Colon (tissue), 2 donors: ENCODE data around the gene RPS14.
"Not testable (repeated sequence)": the region's sequence is repeated elsewhere in the genome, so short reads cannot be mapped to it uniquely, and the experiment has no call there.

ENCODE experiments used
- FAIRE-seq: peaks from 2 replicates; lab custom pipeline; 2012; peaks lifted over from hg19 to GRCh38; lab: Jason Lieb, UNC
- donor health status: control.
- donor health status: control.

RPS14 gene

GRCh38 chr5:150444770-150445169, 4.8 kb downstream of the RPS14 start:
- FAIRE-seq = no peak

GRCh38 chr5:150443242-150444075, 6.1 kb downstream of the RPS14 start:
- no peak for FAIRE-seq

GRCh38 chr5:150442699-150443080, 6.8 kb downstream of the RPS14 start:
- FAIRE-seq = no peak

- FAIRE-seq = no peak
Observed at GRCh38 chr5:150441813-150442698, 7.5 kb downstream of the RPS14 start.

- no peak for FAIRE-seq
Observed at GRCh38 chr5:150440948-150441812, 8.4 kb downstream of the RPS14 start.

- FAIRE-seq = no peak
Observed at GRCh38 chr5:150438873-150439546, 10.5 kb downstream of the RPS14 start.

GRCh38 chr5:150436141-150436680, 13.3 kb downstream of the RPS14 start:
- no peak for FAIRE-seq

- no peak for FAIRE-seq
Observed at GRCh38 chr5:150434464-150434863, 15.1 kb downstream of the RPS14 start.

GRCh38 chr5:150431574-150431973, 18.0 kb downstream of the RPS14 start:
- no peak for FAIRE-seq

- no peak for FAIRE-seq
Observed at GRCh38 chr5:150431048-150431447, 18.5 kb downstream of the RPS14 start.

- FAIRE-seq = no peak
Observed at GRCh38 chr5:150429410-150429873, 20.1 kb downstream of the RPS14 start.

GRCh38 chr5:150428978-150429377, 20.6 kb downstream of the RPS14 start:
- no peak for FAIRE-seq

- FAIRE-seq = no peak
Observed at GRCh38 chr5:150428106-150428876, 21.2 kb downstream of the RPS14 start.

- not testable (repeated sequence) for FAIRE-seq
Observed at GRCh38 chr5:150426165-150426564, 23.4 kb downstream of the RPS14 start.

GRCh38 chr5:150422758-150423157, 26.8 kb downstream of the RPS14 start:
- no peak for FAIRE-seq

GRCh38 chr5:150422075-150422474, 27.5 kb downstream of the RPS14 start:
- FAIRE-seq = no peak

GRCh38 chr5:150419630-150420270, 29.8 kb downstream of the RPS14 start:
- no peak for FAIRE-seq

- FAIRE-seq = not testable (repeated sequence)
Observed at GRCh38 chr5:150413902-150414790, 35.4 kb downstream of the RPS14 start.
